ENCODE results near the gene INPP5B. TPM values are rescaled to one million over a fixed set of nuclear protein-coding genes. Genes with fewer than 3 reads are reported as not detected.
"Not testable (repeated sequence)": the region's sequence is repeated elsewhere in the genome, so short reads cannot be mapped to it uniquely, and the experiment has no call there.

INPP5B gene
- total RNA-seq, 1 experiment from 2014 or later = 47.0 TPM

- Histone ChIP-seq H4K20me1 (ENCODE audit: insufficient read depth, low read depth, low read length) (no peaks in the 10 kb centered on the region), H3K4me1 (ENCODE audit: low read length) (no peaks in the 10 kb centered on the region), H3K9me2 (replicated peaks; ENCODE audit: insufficient read depth, low read length) (no peaks in the 10 kb centered on the region), H3K9ac (ENCODE audit: low read length) (no peak overlapping the region), H2AFZ (ENCODE audit: low read length) (no peak overlapping the region), H3K36me3 (ENCODE audit: insufficient read depth, low read length) (peaks cover 15% of the 10 kb centered on the region), H3K27ac (ENCODE audit: low read length) (no peak overlapping the region), H3K79me2 (ENCODE audit: low read length) (peaks cover 62% of the 10 kb centered on the region), H3K4me2 (ENCODE audit: low read depth, low read length, poor library complexity, severe bottlenecking) (no peak overlapping the region), H3K9me3 (ENCODE audit: low read length) (peaks cover 11% of the 10 kb centered on the region), H3K27me3 (ENCODE audit: low read length) (no peaks in the 10 kb centered on the region), H3K4me3 (ENCODE audit: low read length) (no peak overlapping the region)
- no peak for DNase-seq
These were observed 43.9 kb downstream of the INPP5B start for GRCh38 chr1:37902983-37903382.

- H3K36me3 ChIP-seq (ENCODE audit: insufficient read depth, low read length) = peaks cover 12% of the 10 kb centered on the region
These were observed 45.0 kb downstream of the INPP5B start for GRCh38 chr1:37901893-37902225.

GRCh38 chr1:37901191-37901892 is 45.5 kb downstream of the INPP5B start:
- H3K9ac ChIP-seq (ENCODE audit: low read length) = no peak overlapping the region
- H3K27me3 ChIP-seq (ENCODE audit: low read length) = no peaks in the 10 kb centered on the region
- no peaks in the 10 kb centered on the region for H3K9me2 ChIP-seq (replicated peaks; ENCODE audit: insufficient read depth, low read length)
- H3K27ac ChIP-seq (ENCODE audit: low read length) = no peak overlapping the region
- H4K20me1 ChIP-seq (ENCODE audit: insufficient read depth, low read depth, low read length) = no peaks in the 10 kb centered on the region
- no peak overlapping the region for H2AFZ ChIP-seq (ENCODE audit: low read length)
- DNase-seq = no peak
- no peak overlapping the region for H3K4me2 ChIP-seq (ENCODE audit: low read depth, low read length, poor library complexity, severe bottlenecking)
- peaks cover 11% of the 10 kb centered on the region for H3K36me3 ChIP-seq (ENCODE audit: insufficient read depth, low read length)
- peaks cover 6% of the 10 kb centered on the region for H3K9me3 ChIP-seq (ENCODE audit: low read length)
- H3K4me1 ChIP-seq (ENCODE audit: low read length) = no peaks in the 10 kb centered on the region
- H3K79me2 ChIP-seq (ENCODE audit: low read length) = peaks cover 53% of the 10 kb centered on the region
- no peak overlapping the region for H3K4me3 ChIP-seq (ENCODE audit: low read length)

More at GRCh38 chr1:37901893-37902225, 45.0 kb downstream of the INPP5B start:
- no peak overlapping the region for H2AFZ ChIP-seq (ENCODE audit: low read length)
- H3K9me3 ChIP-seq (ENCODE audit: low read length) = peaks cover 7% of the 10 kb centered on the region
- no peak for DNase-seq
- no peak overlapping the region for H3K4me3 ChIP-seq (ENCODE audit: low read length)
- no peak overlapping the region for H3K9ac ChIP-seq (ENCODE audit: low read length)
- H3K79me2 ChIP-seq (ENCODE audit: low read length) = peaks cover 58% of the 10 kb centered on the region
- H4K20me1 ChIP-seq (ENCODE audit: insufficient read depth, low read depth, low read length) = no peaks in the 10 kb centered on the region
- H3K27ac ChIP-seq (ENCODE audit: low read length) = no peak overlapping the region
- no peaks in the 10 kb centered on the region for H3K4me1 ChIP-seq (ENCODE audit: low read length)
- no peak overlapping the region for H3K4me2 ChIP-seq (ENCODE audit: low read depth, low read length, poor library complexity, severe bottlenecking)
- H3K27me3 ChIP-seq (ENCODE audit: low read length) = no peaks in the 10 kb centered on the region
- no peaks in the 10 kb centered on the region for H3K9me2 ChIP-seq (replicated peaks; ENCODE audit: insufficient read depth, low read length)

DNA sequence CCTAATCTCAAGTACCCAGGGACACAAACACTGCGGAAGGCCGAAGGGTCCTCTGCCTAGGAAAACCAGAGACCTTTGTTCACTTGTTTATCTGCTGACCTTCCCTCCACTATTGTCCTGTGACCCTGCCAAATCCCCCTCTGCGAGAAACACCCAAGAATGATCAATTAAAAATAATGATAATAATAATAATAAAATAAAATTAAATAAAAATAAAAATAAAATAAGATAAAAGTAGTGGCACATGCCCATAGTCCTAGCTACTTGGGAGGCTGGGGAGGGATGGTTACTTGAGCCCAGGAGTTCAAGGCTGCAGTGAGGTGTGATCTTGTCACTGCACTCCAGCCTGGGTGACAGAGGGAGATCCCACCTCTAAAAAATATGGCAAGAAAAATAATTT is 49.3 kb downstream of the INPP5B start:
- H3K27me3 ChIP-seq (ENCODE audit: low read length); DNase-seq; H3K4me3 ChIP-seq (ENCODE audit: low read length); H3K4me2 ChIP-seq (ENCODE audit: low read depth, low read length, poor library complexity, severe bottlenecking); H3K9me2 ChIP-seq (replicated peaks; ENCODE audit: insufficient read depth, low read length); H3K9ac ChIP-seq (ENCODE audit: low read length); H2AFZ ChIP-seq (ENCODE audit: low read length); H3K36me3 ChIP-seq (ENCODE audit: insufficient read depth, low read length); H3K9me3 ChIP-seq (ENCODE audit: low read length); H3K27ac ChIP-seq (ENCODE audit: low read length); H4K20me1 ChIP-seq (ENCODE audit: insufficient read depth, low read depth, low read length): not testable (repeated sequence)
- H3K79me2 ChIP-seq (ENCODE audit: low read length) = peaks cover 48% of the 10 kb centered on the region
- H3K4me1 ChIP-seq (ENCODE audit: low read length) = peaks cover 19% of the 10 kb centered on the region

DNA sequence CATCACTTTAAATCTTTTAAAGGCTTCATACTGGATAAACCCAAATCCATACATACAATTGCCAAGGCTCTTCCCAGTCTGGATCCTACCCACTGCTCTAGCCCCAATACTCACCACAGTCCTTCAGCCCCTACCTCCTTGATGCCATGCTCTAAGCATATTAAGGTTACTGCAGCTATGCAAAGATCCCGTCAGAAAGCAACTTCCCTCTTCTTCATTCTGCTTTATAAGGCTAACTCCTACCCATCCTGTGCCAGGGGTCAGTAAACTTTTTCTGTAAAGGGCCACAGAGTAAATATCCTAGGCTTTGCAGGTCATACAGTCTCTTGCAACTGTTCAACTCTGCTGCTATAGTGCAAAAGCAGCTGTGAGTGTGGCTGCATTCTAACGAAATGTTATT is 53.2 kb downstream of the INPP5B start:
- Histone ChIP-seq H3K79me2 (ENCODE audit: low read length) (peaks cover 37% of the 10 kb centered on the region), H3K9me2 (replicated peaks; ENCODE audit: insufficient read depth, low read length) (no peaks in the 10 kb centered on the region), H3K36me3 (ENCODE audit: insufficient read depth, low read length) (peaks cover 2% of the 10 kb centered on the region; the same call in 1 of the 2 replicates), H3K4me1 (ENCODE audit: low read length) (peaks cover 19% of the 10 kb centered on the region), H3K27ac (ENCODE audit: low read length) (peak overlapping the region; percentile 48), H3K4me2 (ENCODE audit: low read depth, low read length, poor library complexity, severe bottlenecking) (peak overlapping the region; percentile 1), H2AFZ (ENCODE audit: low read length) (no peak overlapping the region), H3K9ac (ENCODE audit: low read length) (no peak overlapping the region), H3K27me3 (ENCODE audit: low read length) (no peaks in the 10 kb centered on the region), H4K20me1 (ENCODE audit: insufficient read depth, low read depth, low read length) (no peaks in the 10 kb centered on the region), H3K9me3 (ENCODE audit: low read length) (no peaks in the 10 kb centered on the region), H3K4me3 (ENCODE audit: low read length) (no peak overlapping the region)
- peak; percentile 57 for DNase-seq

- Histone ChIP-seq H3K9me2 (replicated peaks; ENCODE audit: insufficient read depth, low read length) (no peaks in the 10 kb centered on the region), H3K36me3 (ENCODE audit: insufficient read depth, low read length) (peaks cover 14% of the 10 kb centered on the region; the same call in 1 of the 2 replicates), H2AFZ (ENCODE audit: low read length) (no peak overlapping the region), H3K9ac (ENCODE audit: low read length) (no peak overlapping the region), H3K79me2 (ENCODE audit: low read length) (peaks cover 28% of the 10 kb centered on the region), H3K9me3 (ENCODE audit: low read length) (no peaks in the 10 kb centered on the region), H3K27me3 (ENCODE audit: low read length) (no peaks in the 10 kb centered on the region), H3K4me1 (ENCODE audit: low read length) (peaks cover 19% of the 10 kb centered on the region), H3K4me2 (ENCODE audit: low read depth, low read length, poor library complexity, severe bottlenecking) (no peak overlapping the region), H3K4me3 (ENCODE audit: low read length) (no peak overlapping the region), H4K20me1 (ENCODE audit: insufficient read depth, low read depth, low read length) (no peaks in the 10 kb centered on the region), H3K27ac (ENCODE audit: low read length) (no peak overlapping the region)
- DNase-seq = no peak
These were observed 54.5 kb downstream of the INPP5B start for GRCh38 chr1:37892151-37893047.

- Histone ChIP-seq H3K79me2 (ENCODE audit: low read length) (peaks cover 28% of the 10 kb centered on the region), H3K4me2 (ENCODE audit: low read depth, low read length, poor library complexity, severe bottlenecking) (no peak overlapping the region), H3K27ac (ENCODE audit: low read length) (no peak overlapping the region), H3K9me3 (ENCODE audit: low read length) (no peaks in the 10 kb centered on the region), H3K9ac (ENCODE audit: low read length) (no peak overlapping the region), H3K4me3 (ENCODE audit: low read length) (no peak overlapping the region), H3K9me2 (replicated peaks; ENCODE audit: insufficient read depth, low read length) (no peaks in the 10 kb centered on the region), H3K36me3 (ENCODE audit: insufficient read depth, low read length) (peaks cover 24% of the 10 kb centered on the region; the same call in 1 of the 2 replicates), H3K27me3 (ENCODE audit: low read length) (no peaks in the 10 kb centered on the region), H2AFZ (ENCODE audit: low read length) (no peak overlapping the region), H3K4me1 (ENCODE audit: low read length) (peaks cover 19% of the 10 kb centered on the region), H4K20me1 (ENCODE audit: insufficient read depth, low read depth, low read length) (no peaks in the 10 kb centered on the region)
- DNase-seq = peak; percentile 83
These were observed 56.4 kb downstream of the INPP5B start for GRCh38 chr1:37890378-37891014.
